Upper lobe of right lung (tissue), 1 donor: Measurements from ENCODE around the gene FOXA2. TPM values are rescaled to one million over a fixed set of nuclear protein-coding genes. Genes with fewer than 3 reads are reported as not detected.

ENCODE experiments used
- ATAC-seq: fragments of 200-7000 bp; cut with Tn5 transposase; one replicate; pipeline ENCODE4 v1.9.1; 2020; ENCODE audit warnings: mild to moderate bottlenecking, moderate library complexity
- DNase-seq: peaks from one replicate; pipeline ENCODE4 v3.0.0-alpha.2; 2020
- H3K27ac ChIP-seq: fragments of 200-600 bp; one replicate; pipeline ENCODE4 v1.8.0; 2022
- H3K27me3 ChIP-seq: fragments of 200-600 bp; one replicate; pipeline ENCODE4 v1.8.0; 2022; ENCODE audit warnings: mild to moderate bottlenecking
- H3K36me3 ChIP-seq: fragments of 200-600 bp; one replicate; pipeline ENCODE4 v1.8.0; 2022
- H3K4me1 ChIP-seq: fragments of 200-600 bp; one replicate; pipeline ENCODE4 v1.8.0; 2022
- H3K4me3 ChIP-seq: fragments of 200-600 bp; one replicate; pipeline ENCODE4 v1.8.0; 2022; ENCODE audit warnings: mild to moderate bottlenecking
- H3K9me3 ChIP-seq: fragments of 200-600 bp; one replicate; pipeline ENCODE4 v1.8.0; 2022
- intact Hi-C: fragments of 100-400 bp; cut with DNase I; formaldehyde crosslinking; loops from one replicate; pipeline ENCODE4 v1.11.0; 2022
- long read RNA-seq: library from polyadenylated mRNA; unstranded; transcript quantifications from one replicate; pipeline ENCODE4 v2.0.0, GENCODE V29; 2021
- total RNA-seq: library from RNA; stranded (reverse); fragmentation: NEBNext Ultra II Directional; extraction: Animal tissue kit (Norgen Biotek cat#: 25700); gene quantifications from one replicate; pipeline ENCODE4 v1.2.1, GENCODE V29; 2021
- TF ChIP-seq, protein P1 (sequence below): fragments of 200-600 bp; IDR thresholded peaks from one replicate; pipeline ENCODE4 v1.8.0; 2022; ENCODE audit warnings: antibody characterized with exemption
- donor health status: DM: no; HTN: yes; CAD: no; lungs with severe emphysema.

Gene FOXA2
- total RNA-seq = 21.7 TPM
- long read RNA-seq, transcript FOXA2-201 (3 exons, 2,401 nt) = minor isoform, 8 of 47 reads
- long read RNA-seq, transcript FOXA2-202 (2 exons, 2,422 nt) = major isoform, 20 of 47 reads
- long read RNA-seq, partial matches to known transcripts = 18 of 47 reads
- long read RNA-seq, other reads (novel, unspliced or antisense) = 1 of 47 reads

DNA sequence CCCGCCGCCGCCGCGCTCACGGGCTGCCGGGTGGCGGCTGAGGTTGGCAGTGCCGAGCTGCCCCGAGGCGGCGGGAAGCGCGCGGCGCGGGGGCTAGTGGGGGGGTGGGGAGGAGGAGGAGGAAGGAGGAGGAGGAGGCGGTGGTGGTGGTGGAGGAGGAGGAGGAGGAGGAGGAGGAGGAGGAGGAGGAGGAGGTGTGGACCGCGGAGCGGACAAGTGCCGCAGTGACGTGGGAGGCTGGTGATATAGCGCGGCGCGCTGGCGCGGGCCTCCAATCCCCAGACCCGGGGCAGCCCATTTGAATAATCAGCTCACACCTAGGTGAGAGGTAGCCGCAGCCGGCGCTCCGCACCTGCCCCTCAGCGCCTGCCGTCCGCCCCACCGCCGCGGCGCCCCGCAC lies at the start of gene FOXA2:
FOXA2 (minus strand) TSS at position 51 of the 400 bp plus-strand sequence. CDS start 294 bp downstream, outside the sequence.
- DNase-seq (peak; percentile 95), ATAC-seq (peak; percentile 85)
- peaks cover 80% of the 10 kb centered on the region for H3K27me3 ChIP-seq
- H3K27ac ChIP-seq = peak within 1 kb of the TSS; percentile 87
- H3K9me3 ChIP-seq = no peaks in the 10 kb centered on the region
- peaks cover 5% of the 10 kb centered on the region for H3K4me1 ChIP-seq
- no peaks in the 10 kb centered on the region for H3K36me3 ChIP-seq
- intact Hi-C loops = no loop called here
- TF ChIP-seq, protein P1, sequence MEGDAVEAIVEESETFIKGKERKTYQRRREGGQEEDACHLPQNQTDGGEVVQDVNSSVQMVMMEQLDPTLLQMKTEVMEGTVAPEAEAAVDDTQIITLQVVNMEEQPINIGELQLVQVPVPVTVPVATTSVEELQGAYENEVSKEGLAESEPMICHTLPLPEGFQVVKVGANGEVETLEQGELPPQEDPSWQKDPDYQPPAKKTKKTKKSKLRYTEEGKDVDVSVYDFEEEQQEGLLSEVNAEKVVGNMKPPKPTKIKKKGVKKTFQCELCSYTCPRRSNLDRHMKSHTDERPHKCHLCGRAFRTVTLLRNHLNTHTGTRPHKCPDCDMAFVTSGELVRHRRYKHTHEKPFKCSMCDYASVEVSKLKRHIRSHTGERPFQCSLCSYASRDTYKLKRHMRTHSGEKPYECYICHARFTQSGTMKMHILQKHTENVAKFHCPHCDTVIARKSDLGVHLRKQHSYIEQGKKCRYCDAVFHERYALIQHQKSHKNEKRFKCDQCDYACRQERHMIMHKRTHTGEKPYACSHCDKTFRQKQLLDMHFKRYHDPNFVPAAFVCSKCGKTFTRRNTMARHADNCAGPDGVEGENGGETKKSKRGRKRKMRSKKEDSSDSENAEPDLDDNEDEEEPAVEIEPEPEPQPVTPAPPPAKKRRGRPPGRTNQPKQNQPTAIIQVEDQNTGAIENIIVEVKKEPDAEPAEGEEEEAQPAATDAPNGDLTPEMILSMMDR = no peak
- H3K4me3 ChIP-seq = peak within 1 kb of the TSS; percentile 50

DNA sequence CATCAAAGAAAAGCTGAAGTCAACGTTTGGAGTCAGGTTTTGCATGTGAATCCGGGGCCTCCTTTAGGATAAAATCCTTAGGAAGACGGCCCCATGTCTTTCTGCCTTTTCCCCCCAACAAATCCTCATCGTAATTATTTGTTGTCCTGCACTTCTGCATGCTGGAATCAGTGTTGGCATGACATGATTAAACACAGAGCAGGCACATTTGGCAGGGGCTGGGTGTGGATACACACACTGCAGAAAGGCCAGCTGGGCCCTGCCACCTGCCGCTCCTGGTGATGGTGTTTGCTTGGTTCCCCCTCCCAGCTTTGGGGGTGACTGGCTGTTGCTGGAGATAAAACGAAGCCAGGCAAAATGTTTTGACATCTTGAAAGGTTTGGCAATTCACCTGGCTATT lies 46.3 kb upstream of the FOXA2 start:
- H3K27me3 ChIP-seq = no peaks in the 10 kb centered on the region
- H3K36me3 ChIP-seq = no peaks in the 10 kb centered on the region
- no peak for ATAC-seq
- intact Hi-C loops = no loop called here
- TF ChIP-seq, protein P1 = no peak
- no peaks in the 10 kb centered on the region for H3K9me3 ChIP-seq
- no peaks in the 10 kb centered on the region for H3K4me1 ChIP-seq
- no peak overlapping the region for H3K4me3 ChIP-seq
- DNase-seq = no peak
- no peak overlapping the region for H3K27ac ChIP-seq

DNA sequence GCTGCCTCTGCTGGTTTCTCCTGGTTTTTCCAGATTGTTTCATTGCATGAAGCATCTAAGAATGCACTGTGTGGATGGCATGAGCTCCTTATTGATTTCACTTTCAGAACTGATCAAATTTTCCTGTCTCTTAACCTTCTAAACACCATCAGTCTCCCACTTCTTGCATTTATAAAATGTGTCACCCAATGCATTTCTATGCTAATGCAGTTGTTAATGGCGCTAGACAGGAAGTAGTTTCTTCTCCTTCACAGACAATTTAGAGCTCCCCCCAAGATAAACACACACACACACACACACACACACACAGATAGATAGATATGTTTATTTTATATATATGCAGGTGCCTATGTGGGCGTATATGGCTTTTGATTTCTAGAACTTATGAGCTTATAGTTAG lies 45.6 kb upstream of the FOXA2 start:
- intact Hi-C loops = no loop called here
- no peaks in the 10 kb centered on the region for H3K4me1 ChIP-seq
- no peaks in the 10 kb centered on the region for H3K36me3 ChIP-seq
- TF ChIP-seq, protein P1 = no peak
- no peak for ATAC-seq
- H3K9me3 ChIP-seq = no peaks in the 10 kb centered on the region
- H3K27ac ChIP-seq = no peak overlapping the region
- no peaks in the 10 kb centered on the region for H3K27me3 ChIP-seq
- H3K4me3 ChIP-seq = no peak overlapping the region
- no peak for DNase-seq

DNA sequence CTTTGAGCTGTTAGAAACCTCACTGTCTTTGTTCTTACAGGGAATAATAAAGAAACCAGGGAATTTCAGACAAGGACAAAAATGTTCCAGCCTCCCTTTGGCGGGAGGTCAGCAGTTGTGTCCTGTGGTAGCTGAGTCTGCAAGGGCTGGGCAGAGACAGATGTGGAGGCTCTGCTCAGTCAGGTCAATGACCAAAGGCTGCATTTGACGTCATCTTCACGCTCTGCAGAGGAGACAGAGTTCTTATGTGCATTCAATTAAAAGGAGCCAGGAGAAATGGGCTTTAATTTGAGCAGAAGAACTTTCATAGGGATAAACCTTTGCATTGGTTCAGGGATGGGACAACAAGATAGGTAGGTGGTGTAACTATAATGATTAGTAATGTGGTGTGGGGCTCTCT lies 45.1 kb upstream of the FOXA2 start:
- Histone ChIP-seq H3K4me3 (no peak overlapping the region), H3K27me3 (no peaks in the 10 kb centered on the region), H3K36me3 (no peaks in the 10 kb centered on the region), H3K9me3 (no peaks in the 10 kb centered on the region), H3K4me1 (no peaks in the 10 kb centered on the region), H3K27ac (no peak overlapping the region)
- intact Hi-C loops = no loop called here
- no peak for ATAC-seq
- TF ChIP-seq, protein P1 = no peak
- no peak for DNase-seq

DNA sequence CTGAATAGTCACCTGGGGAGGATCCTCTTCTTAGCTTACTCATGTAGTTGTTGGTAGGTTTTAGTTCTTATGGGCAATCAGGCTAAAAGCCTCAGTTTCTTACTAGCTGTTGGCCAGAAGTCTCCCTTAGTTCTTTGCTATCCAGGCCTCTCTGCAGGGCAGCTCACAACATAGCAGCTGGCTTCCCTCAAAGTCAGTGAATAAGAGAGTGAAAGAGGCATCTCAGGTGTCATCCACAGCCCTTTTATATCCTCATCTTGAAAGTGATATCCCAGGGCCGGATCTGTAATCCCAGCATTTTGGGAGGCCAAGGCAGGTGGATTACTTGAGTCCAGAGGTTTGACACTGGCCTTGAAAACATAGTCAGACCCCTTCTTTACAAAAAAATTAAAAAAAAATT lies 42.1 kb upstream of the FOXA2 start:
- no peak overlapping the region for H3K4me3 ChIP-seq
- H3K4me1 ChIP-seq = no peaks in the 10 kb centered on the region
- H3K27ac ChIP-seq = no peak overlapping the region
- TF ChIP-seq, protein P1 = no peak
- no peaks in the 10 kb centered on the region for H3K9me3 ChIP-seq
- DNase-seq = no peak
- H3K27me3 ChIP-seq = no peaks in the 10 kb centered on the region
- H3K36me3 ChIP-seq = no peaks in the 10 kb centered on the region
- ATAC-seq = no peak
- intact Hi-C loops = no loop called here

DNA sequence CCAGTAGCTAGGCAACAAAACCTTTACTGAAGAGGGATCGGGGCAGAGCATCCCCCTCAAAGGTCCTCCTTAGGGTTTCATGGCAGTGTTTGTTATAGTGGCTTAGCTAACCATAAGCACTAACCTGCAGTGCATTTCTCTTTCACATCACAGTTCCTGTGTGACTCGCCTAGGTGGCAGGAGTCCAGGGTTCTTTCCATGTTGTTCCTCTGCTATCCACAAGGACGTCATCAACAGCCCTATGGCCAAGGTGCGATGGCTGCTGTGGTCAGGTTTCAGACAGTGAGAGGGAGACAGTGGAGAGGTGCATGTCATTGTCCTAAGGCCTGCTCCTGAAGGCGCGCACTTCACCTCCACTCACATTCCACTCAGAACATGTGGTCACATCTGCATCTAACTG lies 38.8 kb upstream of the FOXA2 start:
- TF ChIP-seq, protein P1 = no peak
- ATAC-seq = no peak
- H3K9me3 ChIP-seq = no peaks in the 10 kb centered on the region
- H3K4me1 ChIP-seq = no peaks in the 10 kb centered on the region
- no peak overlapping the region for H3K4me3 ChIP-seq
- DNase-seq = no peak
- intact Hi-C loops = no loop called here
- H3K27me3 ChIP-seq = no peaks in the 10 kb centered on the region
- no peak overlapping the region for H3K27ac ChIP-seq
- no peaks in the 10 kb centered on the region for H3K36me3 ChIP-seq
